Type B pancreatic cell (in vitro differentiated cells): ENCODE data around the gene INSR. TPM values are rescaled to one million over a fixed set of nuclear protein-coding genes. Genes with fewer than 3 reads are reported as not detected.

Experiments
- DNase-seq: peaks from one replicate; pipeline ENCODE4 v3.0.0; 2021; ENCODE audit warnings: mixed read lengths; ENCODE audit not compliant: unreplicated experiment; ENCODE audit errors: extremely low spot score
- H3K27ac Mint-ChIP-seq: 2 replicates; pipeline ENCODE4 v1.8.0; 2021; ENCODE audit warnings: mild to moderate bottlenecking, mixed read lengths
- H3K27me3 Mint-ChIP-seq: 2 replicates; pipeline ENCODE4 v1.8.0; 2021; ENCODE audit warnings: mixed read lengths
- H3K36me3 Mint-ChIP-seq: 2 replicates; pipeline ENCODE4 v1.8.0; 2021; ENCODE audit warnings: mixed read lengths
- H3K4me1 Mint-ChIP-seq: one replicate; pipeline ENCODE4 v1.8.0; 2021; ENCODE audit warnings: mixed read lengths; ENCODE audit not compliant: unreplicated experiment
- H3K4me3 Mint-ChIP-seq: 2 replicates; pipeline ENCODE4 v1.8.0; 2021; ENCODE audit warnings: mild to moderate bottlenecking, mixed read lengths
- H3K9me3 Mint-ChIP-seq: 2 replicates; pipeline ENCODE4 v1.8.0; 2021; ENCODE audit warnings: mixed read lengths
- CTCF ChIP-seq: fragments of 200-600 bp; sonication (generic); conservative IDR thresholded peaks from 2 replicates; pipeline ENCODE4 v1.5.0; 2021; ENCODE audit warnings: antibody characterized with exemption, mild to moderate bottlenecking
- total RNA-seq: library from RNA; stranded (reverse); gene quantifications from 2 replicates; pipeline ENCODE4 v1.2.1, GENCODE V29; 2021; ENCODE audit warnings: low replicate concordance

INSR gene
- total RNA-seq, 1 donor from 2014 or later, result 33.7 TPM

DNA sequence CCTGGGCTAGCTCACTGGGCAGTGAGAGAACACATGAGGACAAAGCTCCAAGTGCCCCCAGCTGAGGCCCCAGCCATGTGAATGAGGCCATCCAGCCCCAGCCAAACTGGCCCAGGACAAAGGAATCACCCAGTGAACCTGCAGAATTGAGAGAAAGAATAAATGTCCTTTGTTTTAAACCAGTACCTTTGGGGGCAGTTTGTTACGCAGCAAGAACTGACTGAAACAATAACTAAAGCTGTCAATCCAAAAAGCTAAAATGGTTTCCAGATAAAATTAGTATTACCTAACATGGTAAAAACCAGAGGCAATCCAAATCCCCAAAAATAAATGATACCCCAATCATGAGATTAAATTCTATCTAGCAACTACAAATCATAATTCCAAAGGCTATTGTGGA lies 155.1 kb downstream of the INSR start:
- H3K36me3 Mint-ChIP-seq, result peaks cover 17% of the 10 kb centered on the region
- H3K4me3 Mint-ChIP-seq, result no peak overlapping the region
- no peaks in the 10 kb centered on the region for H3K27me3 Mint-ChIP-seq
- H3K4me1 Mint-ChIP-seq, result no peaks in the 10 kb centered on the region
- TF ChIP-seq CTCF, result no peak
- no peak for DNase-seq
- no peak overlapping the region for H3K27ac Mint-ChIP-seq
- no peaks in the 10 kb centered on the region for H3K9me3 Mint-ChIP-seq

DNA sequence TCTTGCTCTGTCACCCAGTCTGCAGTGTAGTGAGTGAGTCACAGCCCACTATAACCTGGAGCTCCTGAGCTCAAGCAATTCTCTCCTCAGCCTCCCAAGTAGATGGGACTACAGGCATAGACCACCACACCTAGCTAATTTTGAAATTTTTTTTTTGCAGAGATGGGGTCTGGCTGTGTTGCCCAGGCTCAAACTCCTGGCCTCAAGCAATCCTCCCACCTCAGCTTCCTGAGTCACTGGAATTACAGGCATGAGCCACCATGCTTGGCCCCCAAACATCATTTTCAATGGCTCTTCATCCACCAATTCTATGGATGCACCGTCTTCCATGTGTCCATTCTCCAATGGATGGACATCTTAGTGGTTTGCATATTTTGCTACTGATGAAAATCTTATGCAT lies 155.8 kb downstream of the INSR start:
- H3K36me3 Mint-ChIP-seq, result peaks cover 17% of the 10 kb centered on the region
- H3K27ac Mint-ChIP-seq, result no peak overlapping the region
- no peak for TF ChIP-seq CTCF
- H3K9me3 Mint-ChIP-seq, result no peaks in the 10 kb centered on the region
- no peaks in the 10 kb centered on the region for H3K27me3 Mint-ChIP-seq
- DNase-seq, result no peak
- H3K4me1 Mint-ChIP-seq, result no peaks in the 10 kb centered on the region
- no peak overlapping the region for H3K4me3 Mint-ChIP-seq

DNA sequence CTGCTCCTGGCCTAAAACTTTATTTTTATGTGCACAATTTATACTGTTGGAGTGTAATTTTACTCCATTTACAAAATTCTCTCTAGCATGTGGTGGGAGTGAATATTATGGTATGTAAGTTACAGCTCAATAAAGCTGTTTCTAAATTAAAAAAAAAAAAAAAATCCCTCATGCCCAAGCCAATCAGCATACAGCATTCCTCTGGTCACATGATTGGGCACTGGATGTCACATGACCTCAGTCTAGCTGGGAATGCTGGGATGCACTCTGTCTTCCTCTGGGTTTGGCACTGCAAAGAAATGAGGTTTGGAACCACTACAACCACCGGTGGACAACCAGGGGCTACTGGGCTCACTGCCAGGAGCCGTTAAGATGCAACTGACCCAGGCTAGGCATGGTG lies 157.1 kb downstream of the INSR start:
- no peaks in the 10 kb centered on the region for H3K27me3 Mint-ChIP-seq
- no peak overlapping the region for H3K27ac Mint-ChIP-seq
- no peaks in the 10 kb centered on the region for H3K4me1 Mint-ChIP-seq
- no peaks in the 10 kb centered on the region for H3K9me3 Mint-ChIP-seq
- no peak for TF ChIP-seq CTCF
- no peak overlapping the region for H3K4me3 Mint-ChIP-seq
- no peak for DNase-seq
- H3K36me3 Mint-ChIP-seq, result peaks cover 17% of the 10 kb centered on the region

GRCh38 chr19:7132054-7132453 lies 162.2 kb downstream of the INSR start:
- Mint-ChIP-seq H3K4me1 (no peaks in the 10 kb centered on the region), H3K9me3 (no peaks in the 10 kb centered on the region), H3K4me3 (no peak overlapping the region), H3K27ac (no peak overlapping the region), H3K27me3 (no peaks in the 10 kb centered on the region), H3K36me3 (peaks cover 30% of the 10 kb centered on the region)
- no peak for TF ChIP-seq CTCF
- no peak for DNase-seq

- H3K27ac Mint-ChIP-seq, result no peak overlapping the region
- DNase-seq, result no peak
- H3K4me1 Mint-ChIP-seq, result no peaks in the 10 kb centered on the region
- peaks cover 43% of the 10 kb centered on the region for H3K36me3 Mint-ChIP-seq
- H3K9me3 Mint-ChIP-seq, result no peaks in the 10 kb centered on the region
- no peak overlapping the region for H3K4me3 Mint-ChIP-seq
- TF ChIP-seq CTCF, result no peak
- no peaks in the 10 kb centered on the region for H3K27me3 Mint-ChIP-seq
These were observed 164.2 kb downstream of the INSR start for GRCh38 chr19:7130043-7130442.

GRCh38 chr19:7126132-7126531 lies 168.1 kb downstream of the INSR start:
- Mint-ChIP-seq H3K9me3 (peaks cover 4% of the 10 kb centered on the region), H3K27me3 (no peaks in the 10 kb centered on the region), H3K36me3 (peaks cover 56% of the 10 kb centered on the region), H3K27ac (no peak overlapping the region), H3K4me3 (no peak overlapping the region), H3K4me1 (no peaks in the 10 kb centered on the region)
- no peak for TF ChIP-seq CTCF
- no peak for DNase-seq
